HepG2 (cell line): ENCODE data around the gene GEMIN2. TPM values are rescaled to one million over a fixed set of nuclear protein-coding genes. Genes with fewer than 3 reads are reported as not detected.
A peak's percentile ranks its signal among the peaks of the same experiment; 100 is the strongest.

Experiments used
- DRAP1 ChIP-seq: IDR thresholded peaks from 2 replicates; pipeline ENCODE4 v1.6.1; 2016; ENCODE audit warnings: missing genetic modification reagents, missing compliant biosample characterization
- GABPB1 ChIP-seq: IDR thresholded peaks from 2 replicates; pipeline ENCODE4 v1.6.1; 2016; ENCODE audit warnings: mild to moderate bottlenecking, missing genetic modification reagents, moderate library complexity, missing compliant biosample characterization
- HOXA5 ChIP-seq: sonication (generic); formaldehyde crosslinking; IDR thresholded peaks from 2 replicates; pipeline ENCODE4 v1.4.0; 2020; ENCODE audit warnings: missing genetic modification reagents
- KAT7 ChIP-seq: IDR thresholded peaks from 2 replicates; pipeline ENCODE4 v1.6.1; 2018; ENCODE audit warnings: borderline replicate concordance, missing compliant biosample characterization
- NFATC3 ChIP-seq: sonication (generic); formaldehyde crosslinking; IDR thresholded peaks from 2 replicates; pipeline ENCODE4 v1.5.1; 2020; ENCODE audit warnings: mild to moderate bottlenecking, missing genetic modification reagents
- PRMT3 ChIP-seq: sonication (generic); formaldehyde crosslinking; IDR thresholded peaks from 2 replicates; pipeline ENCODE4 v1.8.1; 2022; ENCODE audit warnings: low read depth, mild to moderate bottlenecking, moderate library complexity, missing genetic modification reagents, borderline replicate concordance
- ZBTB4 ChIP-seq: sonication (generic); formaldehyde crosslinking; IDR thresholded peaks from 2 replicates; pipeline ENCODE4 v1.4.0; 2020; ENCODE audit warnings: missing genetic modification reagents, mild to moderate bottlenecking, borderline replicate concordance
- ZBTB46 ChIP-seq: sonication (generic); formaldehyde crosslinking; IDR thresholded peaks from 2 replicates; pipeline ENCODE4 v1.4.0; 2020; ENCODE audit warnings: mild to moderate bottlenecking, missing genetic modification reagents, borderline replicate concordance
- ZNF225 ChIP-seq: sonication (generic); formaldehyde crosslinking; IDR thresholded peaks from 2 replicates; pipeline ENCODE4 v1.4.0; 2020; ENCODE audit warnings: mild to moderate bottlenecking, missing genetic modification reagents
- ZNF3 ChIP-seq: IDR thresholded peaks from 2 replicates; pipeline ENCODE4 v1.7.0; 2017; ENCODE audit warnings: inconsistent platforms
- ZNF724P ChIP-seq: sonication (generic); formaldehyde crosslinking; IDR thresholded peaks from 2 replicates; pipeline ENCODE4 v1.8.0; 2022; ENCODE audit warnings: missing genetic modification reagents, borderline replicate concordance
- polyA plus RNA-seq, 8 experiments: library from polyadenylated mRNA; depleted of rRNA in 3 of 8; stranded (reverse) in 7 of 8; unstranded in 1 of 8; fragments of >200 nt; fragmentation: Illumina TruSeq in 4 of 8; extraction: Trizol in 4 of 8; gene quantifications; 2 replicates each; pipeline versions ENCODE4 v1.2.1 to v1.2.3, GENCODE V29; 2011 to 2016; ENCODE audit warnings: low read depth in 4 of 8, missing spikeins in 1 of 8, mixed read lengths in 1 of 8; ENCODE audit not compliant: insufficient read depth in 1 of 8
- total RNA-seq, 5 experiments: library from RNA; depleted of rRNA; stranded (reverse); fragments of >200 nt; fragmentation: Illumina TruSeq; extraction: Trizol; gene quantifications; 2 replicates each; pipeline ENCODE4 v1.2.3, GENCODE V29; 2016; ENCODE audit warnings: low read depth in 1 of 5
- TF ChIP-seq, protein P1 (sequence below): sonication (generic); formaldehyde crosslinking; IDR thresholded peaks from 2 replicates; pipeline ENCODE4 v1.4.0; 2020; ENCODE audit warnings: missing genetic modification reagents

The GEMIN2 gene
- total and polyA plus RNA-seq, 2 of the 13 experiments (the other 11 are each of a cell fraction or from before 2014, with no cell fraction given): 54.8 to 110 TPM

DNA sequence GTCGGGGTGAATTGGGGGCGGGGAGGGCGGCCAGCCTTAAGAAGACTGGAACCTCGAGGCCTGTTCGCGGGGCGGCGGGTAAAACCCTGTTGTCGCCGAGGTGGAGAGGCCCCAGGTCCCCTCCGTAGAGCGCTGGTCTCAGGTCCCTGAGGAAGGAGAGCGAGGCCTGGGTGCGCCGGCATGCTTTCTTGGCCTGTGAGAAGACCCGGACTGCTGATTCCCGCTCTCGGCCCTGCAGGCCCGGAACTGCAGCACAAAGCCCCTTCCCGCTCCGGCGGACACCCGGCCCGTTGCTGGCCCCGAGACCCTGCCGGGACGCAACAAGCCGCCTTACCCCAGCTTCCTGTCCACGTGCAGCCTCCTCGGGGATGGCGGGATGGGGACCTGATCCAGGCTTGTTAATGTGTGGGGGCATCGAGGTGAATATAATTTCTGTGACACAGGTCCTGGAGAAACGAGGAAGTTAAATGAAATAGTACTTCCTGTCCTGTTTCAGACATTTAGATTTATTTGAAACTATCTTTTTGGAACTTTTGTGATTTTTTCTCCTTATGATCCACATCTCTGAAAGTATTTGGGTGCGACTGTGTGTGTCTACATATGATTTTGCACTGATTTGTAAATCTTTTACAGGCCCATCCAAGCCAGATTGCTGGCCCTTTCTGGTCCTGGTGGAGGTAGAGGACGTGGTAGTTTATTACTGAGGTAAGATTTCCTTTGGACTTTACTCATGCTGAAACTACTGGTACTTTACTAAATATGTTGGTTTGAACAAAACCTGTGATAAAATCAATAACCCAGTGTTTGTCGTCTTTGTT lies 61.5 kb downstream of the GEMIN2 start (continued):
- TF ChIP-seq PRMT3 (CRISPR knock-in tag) (no peak), ZBTB4 (CRISPR knock-in tag) (peak; percentile 85; the same call in 1 of the 2 replicates), ZNF225 (CRISPR knock-in tag) (0 out of 2 replicates have a peak, but pooled peaks have one; percentile 88), GABPB1 (CRISPR knock-in tag) (peak; percentile 38), HOXA5 (CRISPR knock-in tag) (no peak), ZBTB46 (CRISPR knock-in tag) (peak; percentile 95), KAT7 (CRISPR knock-in tag) (peak; percentile 99; the same call in 1 of the 2 replicates), ZNF3 (CRISPR knock-in tag) (no peak), DRAP1 (CRISPR knock-in tag) (no peak), ZNF724P (0 out of 2 replicates have a peak, but pooled peaks have one; percentile 84), NFATC3 (CRISPR knock-in tag) (peak; percentile 92; the same call in 1 of the 2 replicates)
- TF ChIP-seq, protein P1, sequence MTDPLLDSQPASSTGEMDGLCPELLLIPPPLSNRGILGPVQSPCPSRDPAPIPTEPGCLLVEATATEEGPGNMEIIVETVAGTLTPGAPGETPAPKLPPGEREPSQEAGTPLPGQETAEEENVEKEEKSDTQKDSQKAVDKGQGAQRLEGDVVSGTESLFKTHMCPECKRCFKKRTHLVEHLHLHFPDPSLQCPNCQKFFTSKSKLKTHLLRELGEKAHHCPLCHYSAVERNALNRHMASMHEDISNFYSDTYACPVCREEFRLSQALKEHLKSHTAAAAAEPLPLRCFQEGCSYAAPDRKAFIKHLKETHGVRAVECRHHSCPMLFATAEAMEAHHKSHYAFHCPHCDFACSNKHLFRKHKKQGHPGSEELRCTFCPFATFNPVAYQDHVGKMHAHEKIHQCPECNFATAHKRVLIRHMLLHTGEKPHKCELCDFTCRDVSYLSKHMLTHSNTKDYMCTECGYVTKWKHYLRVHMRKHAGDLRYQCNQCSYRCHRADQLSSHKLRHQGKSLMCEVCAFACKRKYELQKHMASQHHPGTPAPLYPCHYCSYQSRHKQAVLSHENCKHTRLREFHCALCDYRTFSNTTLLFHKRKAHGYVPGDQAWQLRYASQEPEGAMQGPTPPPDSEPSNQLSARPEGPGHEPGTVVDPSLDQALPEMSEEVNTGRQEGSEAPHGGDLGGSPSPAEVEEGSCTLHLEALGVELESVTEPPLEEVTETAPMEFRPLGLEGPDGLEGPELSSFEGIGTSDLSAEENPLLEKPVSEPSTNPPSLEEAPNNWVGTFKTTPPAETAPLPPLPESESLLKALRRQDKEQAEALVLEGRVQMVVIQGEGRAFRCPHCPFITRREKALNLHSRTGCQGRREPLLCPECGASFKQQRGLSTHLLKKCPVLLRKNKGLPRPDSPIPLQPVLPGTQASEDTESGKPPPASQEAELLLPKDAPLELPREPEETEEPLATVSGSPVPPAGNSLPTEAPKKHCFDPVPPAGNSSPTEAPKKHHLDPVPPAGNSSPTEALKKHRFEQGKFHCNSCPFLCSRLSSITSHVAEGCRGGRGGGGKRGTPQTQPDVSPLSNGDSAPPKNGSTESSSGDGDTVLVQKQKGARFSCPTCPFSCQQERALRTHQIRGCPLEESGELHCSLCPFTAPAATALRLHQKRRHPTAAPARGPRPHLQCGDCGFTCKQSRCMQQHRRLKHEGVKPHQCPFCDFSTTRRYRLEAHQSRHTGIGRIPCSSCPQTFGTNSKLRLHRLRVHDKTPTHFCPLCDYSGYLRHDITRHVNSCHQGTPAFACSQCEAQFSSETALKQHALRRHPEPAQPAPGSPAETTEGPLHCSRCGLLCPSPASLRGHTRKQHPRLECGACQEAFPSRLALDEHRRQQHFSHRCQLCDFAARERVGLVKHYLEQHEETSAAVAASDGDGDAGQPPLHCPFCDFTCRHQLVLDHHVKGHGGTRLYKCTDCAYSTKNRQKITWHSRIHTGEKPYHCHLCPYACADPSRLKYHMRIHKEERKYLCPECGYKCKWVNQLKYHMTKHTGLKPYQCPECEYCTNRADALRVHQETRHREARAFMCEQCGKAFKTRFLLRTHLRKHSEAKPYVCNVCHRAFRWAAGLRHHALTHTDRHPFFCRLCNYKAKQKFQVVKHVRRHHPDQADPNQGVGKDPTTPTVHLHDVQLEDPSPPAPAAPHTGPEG (CRISPR knock-in tag): peak; percentile 35; the same call in 1 of the 2 replicates
